GM10248 (cell line): ENCODE data around the gene MMP2.

ENCODE experiments used
- CTCF ChIA-PET: fragments of 300-600 bp; sonication (Branson Sonifier 250); formaldehyde crosslinking; extraction: SDS; loops from one replicate; lab custom pipeline; 2021; ENCODE audit warnings: antibody characterized with exemption; lab: Yijun Ruan, JAX
- POLR2A ChIA-PET: fragments of 350-650 bp; sonication (Branson Sonifier 250); formaldehyde crosslinking; extraction: SDS; loops from one replicate; lab custom pipeline; 2020; ENCODE audit warnings: antibody characterized with exemption; lab: Yijun Ruan, JAX
- DNase-seq: peaks from one replicate; pipeline ENCODE4 v3.0.0; 2012; ENCODE audit errors: extremely low spot score
- TF ChIP-seq, protein P1 (sequence below): IDR thresholded peaks from 2 replicates; pipeline ENCODE4 v1.5.1; 2012; ENCODE audit warnings: mild to moderate bottlenecking, low read depth; ENCODE audit errors: extremely low read depth, missing control alignments, control extremely low read depth

Gene MMP2

GRCh38 chr16:55489119-55489955 lies 10.3 kb downstream of the MMP2 start:
- POLR2A ChIA-PET = no interaction called here

DNA sequence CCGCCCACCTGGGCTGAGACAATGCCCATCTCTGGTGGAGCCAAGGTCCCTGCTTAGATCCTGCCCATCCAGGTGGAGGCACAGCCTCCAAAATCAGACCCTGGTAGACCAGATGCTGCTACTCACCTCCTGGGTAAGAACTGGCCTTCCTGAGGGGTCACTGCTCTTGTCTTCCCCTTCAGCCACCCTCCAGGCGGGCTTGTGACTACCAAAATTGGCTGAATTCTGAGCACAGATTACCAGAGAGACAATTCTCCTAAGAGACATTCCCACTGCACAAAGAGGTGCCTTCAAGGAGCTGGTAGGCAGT lies 10.9 kb downstream of the MMP2 start:
- CTCF ChIA-PET = no interaction called here
- TF ChIP-seq, protein P1, sequence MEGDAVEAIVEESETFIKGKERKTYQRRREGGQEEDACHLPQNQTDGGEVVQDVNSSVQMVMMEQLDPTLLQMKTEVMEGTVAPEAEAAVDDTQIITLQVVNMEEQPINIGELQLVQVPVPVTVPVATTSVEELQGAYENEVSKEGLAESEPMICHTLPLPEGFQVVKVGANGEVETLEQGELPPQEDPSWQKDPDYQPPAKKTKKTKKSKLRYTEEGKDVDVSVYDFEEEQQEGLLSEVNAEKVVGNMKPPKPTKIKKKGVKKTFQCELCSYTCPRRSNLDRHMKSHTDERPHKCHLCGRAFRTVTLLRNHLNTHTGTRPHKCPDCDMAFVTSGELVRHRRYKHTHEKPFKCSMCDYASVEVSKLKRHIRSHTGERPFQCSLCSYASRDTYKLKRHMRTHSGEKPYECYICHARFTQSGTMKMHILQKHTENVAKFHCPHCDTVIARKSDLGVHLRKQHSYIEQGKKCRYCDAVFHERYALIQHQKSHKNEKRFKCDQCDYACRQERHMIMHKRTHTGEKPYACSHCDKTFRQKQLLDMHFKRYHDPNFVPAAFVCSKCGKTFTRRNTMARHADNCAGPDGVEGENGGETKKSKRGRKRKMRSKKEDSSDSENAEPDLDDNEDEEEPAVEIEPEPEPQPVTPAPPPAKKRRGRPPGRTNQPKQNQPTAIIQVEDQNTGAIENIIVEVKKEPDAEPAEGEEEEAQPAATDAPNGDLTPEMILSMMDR = no peak
- no peak for DNase-seq
- POLR2A ChIA-PET = no interaction called here

More at GRCh38 chr16:55489119-55489955, 10.3 kb downstream of the MMP2 start:
- TF ChIP-seq, protein P1 = no peak
- CTCF ChIA-PET = interaction anchor here (1.5 kb wide), 2 partner anchors 25 to 220 kb away, joined by 3 to 4 read pairs; no protein-coding TSS in a partner anchor
- no peak for DNase-seq

DNA sequence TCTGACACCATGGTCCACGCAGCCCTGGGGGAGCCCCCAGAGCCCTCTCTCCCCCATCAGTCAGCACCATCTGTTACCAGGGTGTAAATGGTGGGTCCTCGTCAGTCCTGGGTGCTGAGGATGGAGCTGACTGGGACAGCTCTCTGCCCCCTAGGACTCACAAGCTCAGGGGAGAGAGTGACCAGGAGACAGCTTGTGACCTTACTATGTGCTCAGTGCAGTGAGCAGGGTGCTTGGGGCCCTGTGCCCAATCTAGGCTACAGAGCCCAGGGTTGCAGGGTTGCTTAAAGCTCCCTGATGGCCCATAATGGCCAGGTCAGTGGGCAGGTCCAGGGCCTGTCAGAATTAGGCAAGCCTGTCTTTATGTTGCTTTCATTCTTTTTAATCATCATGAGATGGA lies 11.3 kb downstream of the MMP2 start:
- CTCF ChIA-PET = no interaction called here
- DNase-seq = no peak
- TF ChIP-seq, protein P1 = no peak
- POLR2A ChIA-PET = no interaction called here

DNA sequence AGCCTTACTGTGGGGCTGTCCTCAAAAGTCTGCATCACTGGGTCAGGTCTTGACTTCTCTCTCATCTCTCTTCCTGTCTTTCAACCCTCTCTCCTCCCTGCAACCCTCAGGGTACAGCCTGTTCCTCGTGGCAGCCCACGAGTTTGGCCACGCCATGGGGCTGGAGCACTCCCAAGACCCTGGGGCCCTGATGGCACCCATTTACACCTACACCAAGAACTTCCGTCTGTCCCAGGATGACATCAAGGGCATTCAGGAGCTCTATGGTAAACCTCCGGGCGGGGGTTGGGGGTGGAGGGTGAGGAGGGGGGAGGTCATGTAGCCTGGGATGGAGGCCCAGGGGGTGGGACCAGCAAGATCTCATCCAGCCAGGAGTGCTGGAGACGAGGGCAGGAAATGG lies 12.7 kb downstream of the MMP2 start:
- TF ChIP-seq, protein P1 = no peak
- ChIA-PET CTCF (interaction anchor here (1.1 to 1.3 kb wide), 2 partner anchors 17 to 27 kb away, joined by 3 to 6 read pairs; no protein-coding TSS in a partner anchor), POLR2A (no interaction called here)

GRCh38 chr16:55492756-55493380 lies 13.9 kb downstream of the MMP2 start:
- ChIA-PET CTCF (interaction anchor here (1.1 kb wide), 1 partner anchor 28 kb away, joined by 6 read pairs; no protein-coding TSS in a partner anchor), POLR2A (no interaction called here)
- DNase-seq = no peak
- TF ChIP-seq, protein P1 = no peak

More for the DNA sequence above, 12.7 kb downstream of the MMP2 start:
- DNase-seq = no peak

DNA sequence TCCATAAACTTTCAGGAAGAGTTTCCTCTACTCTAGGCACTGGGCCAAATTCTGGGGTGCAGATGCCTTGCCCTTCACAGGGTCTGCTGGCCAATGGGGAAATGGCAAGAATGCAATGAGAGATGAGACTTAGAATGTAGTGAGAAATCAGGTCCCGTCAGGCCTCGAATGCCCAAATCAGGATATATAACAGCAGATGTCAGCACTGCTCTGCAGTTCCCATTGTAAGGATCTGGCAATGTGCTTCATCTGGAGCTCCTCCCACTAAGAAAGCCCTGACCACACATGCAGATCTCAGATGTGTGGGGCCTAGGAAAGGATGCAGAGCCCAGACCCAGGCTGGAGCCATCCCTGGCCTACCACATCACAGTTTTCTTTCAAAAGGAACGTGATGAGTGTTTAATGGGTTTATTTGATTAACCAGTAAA lies 16.0 kb downstream of the MMP2 start:
- no peak for DNase-seq
- ChIA-PET POLR2A (no interaction called here), CTCF (no interaction called here)
- TF ChIP-seq, protein P1 = no peak
